HCT116 (cell line): Measurements from ENCODE around the gene SPEM3. TPM values are rescaled to one million over a fixed set of nuclear protein-coding genes. Genes with fewer than 3 reads are reported as not detected.

ENCODE experiments used
- total RNA-seq: library from RNA; stranded (reverse); gene quantifications from one replicate; pipeline ENCODE4 v1.2.1, GENCODE V29; 2021; ENCODE audit not compliant: unreplicated experiment

Gene SPEM3
- total RNA-seq, 1 experiment from 2014 or later: not detected

Other genes with a start within 250 kb of the SPEM3 start
- gene ASGR1, start 249.5 kb upstream of the SPEM3 start, total RNA-seq: 1.2 TPM
- gene DLG4, start 209.0 kb upstream of the SPEM3 start, total RNA-seq: 15.0 TPM
- 554 TPM for gene ACADVL, start 208.9 kb upstream of the SPEM3 start, total RNA-seq
- gene DVL2, start 194.3 kb upstream of the SPEM3 start, total RNA-seq: 69.7 TPM
- 48.5 TPM for gene PHF23, start 189.4 kb upstream of the SPEM3 start, total RNA-seq
- gene GABARAP, start 186.4 kb upstream of the SPEM3 start, total RNA-seq: 287 TPM
- gene CTDNEP1, start 177.1 kb upstream of the SPEM3 start, total RNA-seq: 143 TPM
- gene ELP5, start 176.6 kb upstream of the SPEM3 start, total RNA-seq: 81.7 TPM
- 286 TPM for gene CLDN7, start 166.4 kb upstream of the SPEM3 start, total RNA-seq
- 2.5 TPM for gene SLC2A4, start 147.1 kb upstream of the SPEM3 start, total RNA-seq
- 2.3 TPM for gene YBX2, start 134.2 kb upstream of the SPEM3 start, total RNA-seq
- gene EIF5A, start 121.2 kb upstream of the SPEM3 start, total RNA-seq: 1,139 TPM
- gene GPS2, start 113.5 kb upstream of the SPEM3 start, total RNA-seq: 61.3 TPM
- gene NEURL4, start 99.5 kb upstream of the SPEM3 start, total RNA-seq: 56.9 TPM
- 8.8 TPM for gene ACAP1, start 92.3 kb upstream of the SPEM3 start, total RNA-seq
- 5.4 TPM for gene KCTD11, start 76.7 kb upstream of the SPEM3 start, total RNA-seq
- gene TMEM95, start 73.7 kb upstream of the SPEM3 start, total RNA-seq: not detected
- 16.8 TPM for gene TNK1, start 47.8 kb upstream of the SPEM3 start, total RNA-seq
- 43.8 TPM for gene PLSCR3, start 34.3 kb upstream of the SPEM3 start, total RNA-seq
- 110 TPM for gene TMEM256, start 24.8 kb upstream of the SPEM3 start, total RNA-seq
- 60.5 TPM for gene NLGN2, start 21.0 kb upstream of the SPEM3 start, total RNA-seq
- 0.32 TPM for gene SPEM1, start 8.5 kb upstream of the SPEM3 start, total RNA-seq
- not detected for gene SPEM2, start 3.2 kb upstream of the SPEM3 start, total RNA-seq
- 16.4 TPM for gene TMEM102, start 6.6 kb downstream of the SPEM3 start, total RNA-seq
- 6.1 TPM for gene FGF11, start 10.7 kb downstream of the SPEM3 start, total RNA-seq
- gene CHRNB1, start 16.2 kb downstream of the SPEM3 start, total RNA-seq: 10.4 TPM
- 17.1 TPM for gene ZBTB4, start 50.8 kb downstream of the SPEM3 start, total RNA-seq
- gene SLC35G6, start 52.6 kb downstream of the SPEM3 start, total RNA-seq: not detected
- 205 TPM for gene POLR2A, start 55.5 kb downstream of the SPEM3 start, total RNA-seq
- gene TNFSF12, start 120.2 kb downstream of the SPEM3 start, total RNA-seq: 12.3 TPM
- gene TNFSF13, start 129.9 kb downstream of the SPEM3 start, total RNA-seq: 0.71 TPM
- 73.8 TPM for gene SENP3, start 133.1 kb downstream of the SPEM3 start, total RNA-seq
- gene CD68, start 150.8 kb downstream of the SPEM3 start, total RNA-seq: 7.0 TPM
- 50.9 TPM for gene MPDU1, start 155.0 kb downstream of the SPEM3 start, total RNA-seq
- gene SOX15, start 161.2 kb downstream of the SPEM3 start, total RNA-seq: 0.69 TPM
- gene FXR2, start 186.0 kb downstream of the SPEM3 start, total RNA-seq: 49.7 TPM
- 54.9 TPM for gene SAT2, start 199.0 kb downstream of the SPEM3 start, total RNA-seq
- gene SHBG, start 201.3 kb downstream of the SPEM3 start, total RNA-seq: not detected
- not detected for gene ATP1B2, start 222.1 kb downstream of the SPEM3 start, total RNA-seq